ENCODE measurements around the gene CREB5. TPM values are rescaled to one million over a fixed set of nuclear protein-coding genes. Genes with fewer than 3 reads are reported as not detected.

CREB5 gene
- total RNA-seq, 1 donor from 2014 or later = 0.80 TPM

DNA sequence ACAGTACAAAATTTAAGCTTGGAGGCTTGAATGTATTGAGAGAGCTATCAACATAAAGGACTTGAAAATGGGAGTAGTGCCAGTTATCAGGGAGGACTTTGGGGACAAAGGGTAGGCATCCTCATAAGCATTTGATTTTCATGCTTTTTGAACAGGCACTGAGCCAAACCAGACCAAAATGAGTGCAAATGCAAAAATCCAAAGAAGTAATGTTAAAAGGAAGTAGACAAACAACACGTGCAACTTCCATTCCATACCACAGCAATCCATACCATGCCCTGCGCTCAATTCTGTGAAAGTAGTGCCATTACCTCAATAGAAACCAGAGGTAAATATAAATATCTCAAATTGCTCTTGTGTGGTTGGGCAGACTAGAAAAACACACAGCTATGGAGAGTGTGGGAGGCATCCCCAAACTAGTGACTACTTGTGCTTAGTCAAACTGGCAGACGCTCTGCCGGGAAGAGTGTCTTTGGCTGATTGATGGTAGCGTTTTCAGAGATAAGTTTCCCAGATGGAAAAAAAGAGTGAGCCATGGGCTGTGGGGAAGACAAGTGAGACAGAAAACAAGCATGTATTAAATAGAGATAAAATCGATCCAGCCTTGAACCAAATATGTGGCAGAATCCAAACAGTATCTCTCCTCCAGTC lies 161.5 kb downstream of the CREB5 start:
- ChIA-PET POLR2A (no interaction called here), CTCF (no interaction called here)
- peaks cover 28% of the 10 kb centered on the region for H3K4me1 Mint-ChIP-seq
- peaks cover 17% of the 10 kb centered on the region for H3K27me3 Mint-ChIP-seq
- no peak for TF ChIP-seq CTCF (IDR thresholded peaks at IDR 0.05)
- no peaks in the 10 kb centered on the region for H3K9me3 Mint-ChIP-seq
- intact Hi-C loops (cut with micrococcal nuclease) = no loop called here
- H3K27ac Mint-ChIP-seq = no peak overlapping the region
- H3K4me3 Mint-ChIP-seq = no peak overlapping the region
- no peaks in the 10 kb centered on the region for H3K36me3 Mint-ChIP-seq (ENCODE audit: low read depth)
- no peak for ATAC-seq (ENCODE audit: low read depth)
- DNase-seq = no peak

- Mint-ChIP-seq H3K36me3 (ENCODE audit: low read depth) (no peaks in the 10 kb centered on the region), H3K9me3 (no peaks in the 10 kb centered on the region), H3K27ac (no peak overlapping the region), H3K4me3 (no peak overlapping the region), H3K27me3 (peaks cover 17% of the 10 kb centered on the region), H3K4me1 (peaks cover 22% of the 10 kb centered on the region)
- CTCF ChIA-PET = no interaction called here
- POLR2A ChIA-PET = no interaction called here
- intact Hi-C loops (cut with micrococcal nuclease) = no loop called here
- DNase-seq = no peak
- no peak for TF ChIP-seq CTCF (IDR thresholded peaks at IDR 0.05)
- ATAC-seq (ENCODE audit: low read depth) = no peak
Observed at GRCh38 chr7:28575241-28575643, 162.9 kb downstream of the CREB5 start.

GRCh38 chr7:28576656-28577055 lies 164.3 kb downstream of the CREB5 start:
- TF ChIP-seq CTCF (IDR thresholded peaks at IDR 0.05) = no peak
- DNase-seq (no peak), ATAC-seq (ENCODE audit: low read depth) (no peak)
- Mint-ChIP-seq H3K27ac (no peak overlapping the region), H3K9me3 (no peaks in the 10 kb centered on the region), H3K4me3 (no peak overlapping the region), H3K36me3 (ENCODE audit: low read depth) (no peaks in the 10 kb centered on the region), H3K4me1 (peaks cover 15% of the 10 kb centered on the region), H3K27me3 (peaks cover 13% of the 10 kb centered on the region)
- ChIA-PET CTCF (no interaction called here), POLR2A (no interaction called here)
- intact Hi-C loops (cut with micrococcal nuclease) = no loop called here

DNA sequence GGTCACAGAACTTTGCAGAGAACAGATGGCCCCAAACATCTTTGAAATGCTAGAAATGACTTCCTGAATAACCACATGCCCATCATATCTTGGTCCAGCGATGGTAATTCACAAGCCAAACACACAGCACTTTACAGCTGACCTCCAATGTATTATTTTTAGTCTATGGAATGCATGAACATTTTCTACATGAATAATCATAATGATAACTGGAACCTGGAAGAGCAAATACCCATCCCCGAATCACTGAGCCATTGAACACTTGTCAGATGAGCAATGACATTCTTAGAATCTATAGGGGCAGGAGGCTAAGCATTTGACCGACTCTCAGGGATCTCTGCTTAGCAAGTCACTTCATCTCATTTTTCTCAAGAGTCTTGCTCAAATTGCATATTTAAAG lies 167.3 kb downstream of the CREB5 start:
- Mint-ChIP-seq H3K27me3 (peaks cover 12% of the 10 kb centered on the region), H3K9me3 (no peaks in the 10 kb centered on the region), H3K4me1 (no peaks in the 10 kb centered on the region), H3K27ac (no peak overlapping the region), H3K4me3 (no peak overlapping the region), H3K36me3 (ENCODE audit: low read depth) (no peaks in the 10 kb centered on the region)
- ChIA-PET POLR2A (no interaction called here), CTCF (no interaction called here)
- intact Hi-C loops (cut with micrococcal nuclease) = no loop called here
- TF ChIP-seq CTCF (IDR thresholded peaks at IDR 0.05) = no peak
- DNase-seq (no peak), ATAC-seq (ENCODE audit: low read depth) (no peak)

- POLR2A ChIA-PET = no interaction called here
- Mint-ChIP-seq H3K27ac (no peak overlapping the region), H3K4me1 (no peaks in the 10 kb centered on the region), H3K9me3 (no peaks in the 10 kb centered on the region), H3K4me3 (no peak overlapping the region), H3K36me3 (ENCODE audit: low read depth) (no peaks in the 10 kb centered on the region), H3K27me3 (peaks cover 13% of the 10 kb centered on the region)
- no peak for TF ChIP-seq CTCF (IDR thresholded peaks at IDR 0.05)
- DNase-seq (no peak), ATAC-seq (ENCODE audit: low read depth) (no peak)
- intact Hi-C loops (cut with micrococcal nuclease) = no loop called here
- CTCF ChIA-PET = no interaction called here
Observed at GRCh38 chr7:28580665-28581064, 168.3 kb downstream of the CREB5 start.
